ENCODE results near the gene TRIM17. TPM values are rescaled to one million over a fixed set of nuclear protein-coding genes. Genes with fewer than 3 reads are reported as not detected.
"Not testable (repeated sequence)": the region's sequence is repeated elsewhere in the genome, so short reads cannot be mapped to it uniquely, and the experiment has no call there.

TRIM17 gene
- total RNA-seq, 1 donor from 2014 or later: 0.69 TPM

DNA sequence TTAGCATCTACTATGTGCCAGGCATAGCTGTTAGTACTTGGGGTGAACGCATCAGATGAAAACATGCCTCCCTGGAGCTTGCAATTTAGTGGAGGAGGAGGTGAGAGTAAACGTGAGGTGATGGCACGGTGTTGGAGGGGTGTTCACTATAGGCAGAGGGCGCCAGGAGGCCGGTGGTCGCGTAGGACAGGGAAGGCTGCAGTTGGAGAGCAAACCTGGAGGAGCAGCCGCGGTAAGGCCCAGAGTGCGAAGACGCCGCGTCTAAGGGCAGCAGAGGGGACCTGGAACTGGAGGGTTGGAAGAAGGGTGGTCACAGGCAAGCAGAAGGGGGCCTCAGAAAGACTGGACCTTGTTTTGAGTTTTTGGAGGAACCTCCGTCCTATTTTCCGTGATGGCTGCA is 30.2 kb upstream of the TRIM17 start:
- DNase-seq: no peak

GRCh38 chr1:228445843-228446650 is 29.4 kb upstream of the TRIM17 start:
- no peak for DNase-seq

DNA sequence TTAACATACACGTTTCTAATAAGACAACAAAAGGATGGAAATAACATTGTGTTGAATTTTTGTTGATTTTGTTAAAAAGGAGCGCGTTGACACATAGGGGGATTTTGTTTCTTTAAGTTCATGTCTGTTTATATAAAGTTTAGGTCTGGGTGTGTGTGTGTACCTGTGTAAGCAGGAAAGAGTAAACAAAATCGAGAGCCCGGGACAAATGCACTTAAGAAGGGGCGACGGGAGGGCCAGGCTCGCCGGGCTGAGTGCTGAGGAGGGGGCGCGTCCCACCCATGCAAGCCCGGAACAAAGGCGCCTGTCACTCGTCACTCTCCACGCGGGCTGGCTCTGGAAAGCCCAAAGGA is 28.8 kb upstream of the TRIM17 start:
- no peak for DNase-seq

DNA sequence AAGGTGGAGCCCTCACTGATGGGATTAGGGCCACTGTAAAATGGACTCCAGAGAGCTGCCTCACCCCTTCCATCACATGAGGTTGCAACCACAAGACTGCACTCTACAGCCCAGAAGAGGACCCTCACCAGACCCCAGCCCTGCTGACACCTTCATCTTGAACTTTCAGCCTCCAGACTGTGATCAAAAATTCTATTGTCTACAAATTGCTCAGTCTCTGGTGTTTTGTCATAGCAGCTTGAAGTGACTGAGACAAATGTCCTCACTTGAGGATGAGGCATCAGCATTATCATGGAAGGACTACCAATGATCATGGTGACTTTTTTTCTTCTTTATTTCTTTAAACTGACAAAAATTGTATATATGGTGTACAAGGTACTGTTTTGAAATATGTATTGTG is 26.7 kb upstream of the TRIM17 start:
- no peak for DNase-seq

DNA sequence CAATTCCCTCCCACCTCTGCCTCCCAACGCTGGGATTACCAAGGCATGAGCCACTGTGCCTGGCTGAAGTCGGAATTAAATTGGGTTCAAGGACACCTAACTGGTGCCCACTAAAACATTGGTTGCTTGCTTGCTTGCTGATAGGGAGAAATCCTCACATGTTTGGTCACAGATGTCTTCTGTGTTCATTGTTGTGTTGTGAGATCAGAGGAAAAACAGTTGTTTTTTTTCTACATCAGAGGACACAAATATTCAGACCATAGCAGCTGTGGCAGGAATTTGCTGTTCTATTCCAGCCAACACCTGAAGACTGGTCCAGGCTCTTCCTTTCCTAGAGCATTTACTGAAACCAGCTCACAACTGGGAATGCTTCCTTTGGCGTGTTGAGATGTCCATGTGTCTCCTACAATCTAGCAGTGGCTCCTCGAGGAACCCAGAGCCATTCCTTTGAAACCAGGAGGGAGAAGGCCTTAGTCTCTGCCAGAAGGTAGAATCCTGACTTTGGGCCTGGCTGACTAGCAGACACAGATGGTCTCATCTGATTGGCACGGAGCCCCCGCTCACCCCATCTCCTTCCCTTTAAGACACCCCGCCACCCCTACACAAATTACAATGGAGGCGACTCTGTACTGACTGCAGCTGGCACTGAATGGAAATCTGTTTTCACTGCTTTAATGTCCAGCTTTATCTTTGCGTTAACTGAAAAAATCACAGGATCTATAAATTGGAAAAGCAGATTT is 24.3 kb upstream of the TRIM17 start:
- no peak for DNase-seq

DNA sequence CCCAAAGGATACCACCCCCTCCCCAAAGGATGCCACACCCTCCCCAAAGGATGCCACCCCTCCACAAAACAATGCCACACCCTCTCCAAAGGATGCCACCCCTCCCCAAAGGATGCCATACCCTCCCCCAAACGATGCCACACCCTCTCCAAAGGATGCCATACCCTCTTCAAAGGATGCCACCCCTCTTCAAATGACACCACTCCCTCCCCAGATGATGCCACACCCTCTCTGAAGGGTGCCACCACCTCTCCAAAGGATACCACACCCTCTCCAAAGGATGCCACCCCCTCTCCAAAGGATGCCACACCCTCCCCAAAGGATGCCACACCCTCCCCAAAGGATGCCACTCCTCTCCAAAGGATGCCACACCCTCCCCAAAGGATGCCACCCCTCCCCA is 21.6 kb upstream of the TRIM17 start:
- no peak for DNase-seq

DNA sequence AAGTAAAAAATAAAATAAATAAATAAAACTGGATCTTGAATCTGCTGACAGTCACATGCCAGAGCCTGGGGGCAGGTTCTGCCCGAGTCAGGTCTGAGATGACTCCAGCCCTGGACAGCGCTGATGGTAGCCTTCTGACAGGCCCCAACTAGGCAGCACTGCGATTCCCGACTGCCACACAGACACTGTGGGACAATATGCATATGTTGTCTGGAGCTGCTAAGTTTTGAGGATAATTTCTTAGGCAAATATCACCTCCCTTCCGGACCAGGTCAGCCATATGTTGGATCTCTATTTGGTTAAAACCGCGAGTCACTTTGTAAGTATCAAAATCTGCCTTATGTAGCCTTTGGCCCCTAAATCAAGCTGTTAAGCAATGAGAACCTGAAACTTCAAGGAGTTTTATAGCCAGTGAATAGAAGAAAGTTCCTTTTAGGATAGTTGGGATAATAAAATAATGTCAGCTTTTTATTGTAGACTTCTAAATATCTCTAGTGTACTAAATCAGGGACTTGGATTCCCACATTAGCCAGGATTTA is 20.8 kb upstream of the TRIM17 start:
- DNase-seq: no peak

- DNase-seq: no peak
Measured at GRCh38 chr1:228434689-228435088, 18.0 kb upstream of the TRIM17 start.

- DNase-seq: not testable (repeated sequence)
Measured at GRCh38 chr1:228433337-228434053, 16.8 kb upstream of the TRIM17 start.

GRCh38 chr1:228430243-228430642 is 13.6 kb upstream of the TRIM17 start:
- no peak for DNase-seq

DNA sequence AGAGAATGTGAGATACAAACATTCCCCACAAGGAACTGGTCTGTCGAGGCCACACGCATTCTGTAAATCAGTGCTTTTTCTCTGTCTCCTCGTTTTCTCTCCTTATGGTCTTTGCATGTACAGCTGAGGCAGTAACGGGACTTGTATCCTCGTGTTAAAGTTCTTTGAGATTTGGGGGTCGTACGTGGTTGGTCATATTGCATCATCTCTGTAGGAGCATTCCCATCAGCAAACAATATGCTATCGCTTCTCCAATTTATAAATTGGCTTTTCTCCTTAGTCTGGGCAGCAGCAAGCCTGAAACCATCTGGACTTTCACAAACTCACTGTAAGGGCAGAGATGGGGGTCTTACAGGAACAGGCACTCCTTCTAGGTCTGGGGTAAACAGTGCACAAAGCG is 13.0 kb upstream of the TRIM17 start:
- DNase-seq: no peak

GRCh38 chr1:228429007-228429406 is 12.3 kb upstream of the TRIM17 start:
- no peak for DNase-seq

GRCh38 chr1:228428412-228428811 is 11.8 kb upstream of the TRIM17 start:
- no peak for DNase-seq

GRCh38 chr1:228426518-228427175 is 10.0 kb upstream of the TRIM17 start:
- no peak for DNase-seq

DNA sequence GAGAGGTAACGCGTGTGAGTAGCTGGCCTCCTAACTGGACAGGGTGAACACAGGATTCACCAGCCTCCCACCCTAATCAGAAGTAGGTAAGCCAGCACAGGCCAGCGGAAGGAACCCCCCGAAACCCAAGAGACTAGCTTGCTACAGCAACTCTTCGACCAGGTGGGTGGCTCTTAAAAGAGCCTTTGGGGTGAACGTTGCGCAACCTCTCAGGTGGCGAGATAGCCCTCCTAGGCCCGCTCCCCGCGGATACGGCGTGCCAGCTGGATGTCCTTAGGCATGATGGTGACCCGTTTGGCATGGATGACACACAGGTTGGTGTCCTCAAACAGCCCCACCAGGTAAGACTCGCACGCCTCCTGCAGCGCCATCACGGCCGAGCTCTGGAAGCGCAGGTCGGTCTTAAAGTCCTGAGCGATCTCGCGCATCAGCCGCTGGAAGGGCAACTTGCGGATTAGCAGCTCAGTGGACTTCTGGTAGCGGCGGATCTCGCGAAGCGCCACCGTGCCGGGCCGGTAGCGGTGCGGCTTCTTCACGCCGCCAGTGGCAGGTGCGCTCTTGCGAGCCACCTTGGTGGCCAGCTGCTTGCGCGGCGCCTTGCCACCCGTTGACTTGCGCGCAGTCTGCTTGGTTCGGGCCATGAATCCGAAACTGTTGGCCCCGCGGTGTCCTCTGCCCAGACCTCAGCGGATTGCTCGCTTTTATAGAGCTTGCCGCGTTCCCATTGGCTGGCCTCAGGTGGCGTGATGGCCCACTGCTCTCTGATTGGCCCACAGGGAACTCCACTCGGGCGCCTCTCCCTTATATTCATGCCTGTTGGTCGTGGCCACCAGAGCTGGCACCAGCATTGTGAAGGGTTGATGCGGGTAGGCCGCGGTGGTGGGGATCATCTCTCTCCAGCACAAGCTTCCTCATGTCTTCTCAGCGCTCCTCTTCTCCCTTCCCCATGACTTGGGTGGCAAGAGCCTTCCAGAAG is 8.3 kb upstream of the TRIM17 start:
- DNase-seq: no peak

DNA sequence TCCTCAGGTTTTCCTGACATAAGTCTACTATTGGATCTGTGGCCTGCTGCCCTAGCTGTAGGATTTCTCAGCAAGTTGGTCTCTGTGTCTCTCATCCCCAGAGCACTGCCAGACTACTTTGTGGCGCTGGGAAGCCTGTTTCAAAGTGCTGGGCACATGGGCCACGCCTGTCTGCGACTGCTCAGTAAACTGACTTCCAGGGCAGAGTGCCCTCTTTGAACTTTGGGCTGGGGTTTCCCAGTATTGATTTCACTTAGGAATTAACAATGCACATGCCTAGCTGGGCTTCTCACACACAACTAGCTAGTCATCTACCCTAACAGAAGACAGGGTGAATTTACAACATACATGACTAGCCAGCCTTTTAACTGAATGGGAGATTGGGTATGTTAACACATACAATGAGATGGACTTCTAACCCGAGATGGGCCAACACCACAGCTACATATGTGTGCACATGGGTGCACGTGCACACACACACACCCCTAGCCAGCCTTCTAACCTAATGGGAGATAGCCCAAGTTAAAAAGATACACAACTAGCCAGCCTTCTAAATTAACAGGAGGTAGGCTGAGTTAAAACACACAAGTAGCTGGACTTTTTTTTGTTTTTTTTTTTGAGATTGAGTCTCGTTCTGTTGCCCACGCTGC is 6.9 kb upstream of the TRIM17 start:
- no peak for DNase-seq

- DNase-seq: no peak
Measured at GRCh38 chr1:228420968-228421826, 4.5 kb upstream of the TRIM17 start.

DNA sequence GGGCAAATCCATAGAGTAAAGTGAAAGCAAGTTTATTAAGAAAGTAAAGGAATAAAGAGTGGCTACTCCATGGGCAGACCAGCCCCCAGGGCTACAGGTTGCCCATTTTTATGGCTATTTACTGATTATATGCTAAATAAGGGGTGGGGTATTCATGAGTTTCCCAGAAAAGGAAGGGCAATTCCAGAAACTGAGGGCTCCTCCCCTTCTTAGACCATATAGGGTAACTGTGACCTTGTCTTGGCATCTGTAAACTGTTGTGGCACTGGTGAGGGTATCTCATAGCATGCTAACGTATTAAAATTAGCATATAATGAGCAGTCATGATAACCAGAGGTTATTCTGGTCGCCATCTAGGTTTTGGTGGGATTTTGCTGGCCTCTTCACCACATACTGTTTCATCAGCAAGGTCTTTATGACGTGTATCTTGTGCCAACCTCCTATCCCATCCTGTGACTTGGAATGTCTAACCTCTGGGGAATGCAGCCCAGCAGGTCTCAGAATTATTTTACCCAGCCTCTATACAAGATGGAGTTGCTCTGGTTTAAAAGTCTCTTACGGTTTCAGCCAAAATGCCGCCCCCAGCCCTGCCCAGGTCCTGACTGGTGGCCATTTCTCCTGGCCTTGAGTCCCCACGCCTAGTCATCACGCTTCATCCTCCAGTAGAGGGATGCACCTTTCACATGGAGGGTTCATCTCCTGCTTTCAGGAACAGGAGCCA is 982 bp upstream of the TRIM17 start:
- no peak for DNase-seq

DNA sequence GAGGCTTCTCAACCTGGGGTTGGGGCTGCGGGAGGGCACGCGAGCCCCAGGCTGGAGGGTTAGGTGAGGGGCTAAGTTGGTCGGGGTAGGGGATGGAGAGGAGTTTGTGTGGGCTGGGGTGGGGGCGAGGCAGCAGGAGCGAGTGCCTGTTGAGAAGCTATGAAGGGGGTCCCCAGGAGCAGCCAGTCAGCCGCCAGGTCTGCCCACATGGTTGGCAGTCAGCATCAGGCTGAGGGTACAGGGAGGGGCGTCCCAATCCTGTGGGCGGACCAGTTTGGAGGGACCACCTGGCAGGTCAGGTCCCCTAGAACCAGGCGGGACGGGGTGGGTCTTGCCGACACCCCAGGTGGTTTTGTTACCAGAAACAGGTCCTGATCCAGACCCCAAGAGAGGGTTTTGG is 400 bp upstream of the TRIM17 start:
- no peak for DNase-seq
